Activated CD8-positive, alpha-beta T cell treated with anti-CD3 and anti-CD28 coated beads, Interleukin-2, amount 10 ng/mL, durations not matched to agents 7 days and 5 days (primary cell): ENCODE measurements around the gene SPATA33. TPM values are rescaled to one million over a fixed set of nuclear protein-coding genes. Genes with fewer than 3 reads are reported as not detected.
"Not testable (repeated sequence)": the region's sequence is repeated elsewhere in the genome, so short reads cannot be mapped to it uniquely, and the experiment has no call there.

Experiments
- ATAC-seq: fragments of 150-1000 bp; cut with Tn5 transposase; one replicate; pipeline ENCODE4 v1.10.0; 2021; ENCODE audit warnings: moderate library complexity
- CTCF ChIA-PET: fragments of 350-600 bp; sonication (Branson Sonifier 250); formaldehyde crosslinking; loops from one replicate; lab custom pipeline; 2021; ENCODE audit warnings: antibody characterized with exemption; lab: Charles Lee
- POLR2A ChIA-PET: fragments of 350-600 bp; sonication (Branson Sonifier 250); formaldehyde crosslinking; loops from one replicate; lab custom pipeline; 2021; ENCODE audit warnings: antibody characterized with exemption; lab: Charles Lee
- DNase-seq: peaks from one replicate; pipeline ENCODE4 v3.0.0-alpha.2; 2020
- H3K27ac Mint-ChIP-seq: one replicate; pipeline ENCODE4 v1.8.0; 2021; ENCODE audit warnings: mild to moderate bottlenecking, mixed read lengths
- H3K27me3 Mint-ChIP-seq: one replicate; pipeline ENCODE4 v1.8.0; 2021; ENCODE audit warnings: low read depth, mixed read lengths
- H3K36me3 Mint-ChIP-seq: one replicate; pipeline ENCODE4 v1.8.0; 2021; ENCODE audit warnings: low read depth, mixed read lengths
- H3K4me1 Mint-ChIP-seq: one replicate; pipeline ENCODE4 v1.8.0; 2021; ENCODE audit warnings: low read depth, mixed read lengths
- H3K4me3 Mint-ChIP-seq: one replicate; pipeline ENCODE4 v1.8.0; 2021; ENCODE audit warnings: mild to moderate bottlenecking, mixed read lengths
- H3K9me3 Mint-ChIP-seq: one replicate; pipeline ENCODE4 v1.8.0; 2022; ENCODE audit warnings: mixed read lengths; ENCODE audit not compliant: insufficient read depth
- total RNA-seq, 2 experiments: library from RNA; stranded (reverse); gene quantifications; one replicate each; pipeline ENCODE4 v1.2.3, GENCODE V29; 2021

The SPATA33 gene
- total RNA-seq, 2 experiments from 2014 or later = 13.2 to 16.1 TPM

- Mint-ChIP-seq H3K27me3 (no peaks in the 10 kb centered on the region), H3K4me1 (peaks cover 12% of the 10 kb centered on the region), H3K9me3 (no peaks in the 10 kb centered on the region), H3K27ac (no peak overlapping the region), H3K36me3 (peaks cover 3% of the 10 kb centered on the region), H3K4me3 (no peak overlapping the region)
- CTCF ChIA-PET = interaction anchor here (1.4 kb wide), 1 partner anchor 30 kb away, joined by 5 read pairs; no protein-coding TSS in a partner anchor
- no peak for ATAC-seq
- DNase-seq = no peak
- POLR2A ChIA-PET = interaction anchor here (1.9 kb wide), 1 partner anchor 11 kb away, joined by 7 read pairs; the partner anchor contains the start of genes CHMP1A and SPATA33
These were observed 12.1 kb downstream of the SPATA33 start for GRCh38 chr16:89669755-89670154.

GRCh38 chr16:89670496-89671431 is 13.1 kb downstream of the SPATA33 start:
- DNase-seq (no peak), ATAC-seq (no peak)
- H3K27me3 Mint-ChIP-seq = no peaks in the 10 kb centered on the region
- H3K27ac Mint-ChIP-seq = no peak overlapping the region
- H3K9me3 Mint-ChIP-seq = no peaks in the 10 kb centered on the region
- CTCF ChIA-PET = interaction anchor here (0.7 to 1.4 kb wide), 2 partner anchors 29 to 692 kb away, joined by 4 to 5 read pairs; no protein-coding TSS in a partner anchor
- peaks cover 4% of the 10 kb centered on the region for H3K36me3 Mint-ChIP-seq
- POLR2A ChIA-PET = interaction anchor here (0.6 to 1.9 kb wide), 2 partner anchors 12 to 33 kb away, joined by 3 to 7 read pairs; partner anchors contain the start of genes CHMP1A and SPATA33
- peaks cover 12% of the 10 kb centered on the region for H3K4me1 Mint-ChIP-seq
- no peak overlapping the region for H3K4me3 Mint-ChIP-seq

GRCh38 chr16:89671565-89671964 is 13.9 kb downstream of the SPATA33 start:
- not testable (repeated sequence) for DNase-seq, H3K36me3 Mint-ChIP-seq, H3K27ac Mint-ChIP-seq, H3K4me3 Mint-ChIP-seq, H3K27me3 Mint-ChIP-seq, H3K9me3 Mint-ChIP-seq, ATAC-seq
- POLR2A ChIA-PET = interaction anchor here (0.6 to 1.9 kb wide), 2 partner anchors 13 to 34 kb away, joined by 3 to 7 read pairs; partner anchors contain the start of genes CHMP1A and SPATA33
- H3K4me1 Mint-ChIP-seq = peaks cover 12% of the 10 kb centered on the region
- CTCF ChIA-PET = interaction anchor here (0.7 kb wide), 1 partner anchor 692 kb away, joined by 4 read pairs; no protein-coding TSS in a partner anchor

- POLR2A ChIA-PET = no interaction called here
- Mint-ChIP-seq H3K27ac (no peak overlapping the region), H3K4me1 (peaks cover 12% of the 10 kb centered on the region), H3K27me3 (no peaks in the 10 kb centered on the region), H3K9me3 (no peaks in the 10 kb centered on the region), H3K4me3 (no peak overlapping the region), H3K36me3 (peaks cover 4% of the 10 kb centered on the region)
- DNase-seq (no peak), ATAC-seq (no peak)
- CTCF ChIA-PET = no interaction called here
These were observed 14.7 kb downstream of the SPATA33 start for GRCh38 chr16:89672177-89672941.

GRCh38 chr16:89678258-89678657 is 20.6 kb downstream of the SPATA33 start:
- no peak overlapping the region for H3K27ac Mint-ChIP-seq
- H3K9me3 Mint-ChIP-seq = peaks cover 3% of the 10 kb centered on the region
- ATAC-seq = no peak
- no peak overlapping the region for H3K4me3 Mint-ChIP-seq
- peaks cover 14% of the 10 kb centered on the region for H3K36me3 Mint-ChIP-seq
- H3K27me3 Mint-ChIP-seq = no peaks in the 10 kb centered on the region
- POLR2A ChIA-PET = no interaction called here
- no peak for DNase-seq
- CTCF ChIA-PET = no interaction called here
- H3K4me1 Mint-ChIP-seq = no peaks in the 10 kb centered on the region

GRCh38 chr16:89685916-89686315 is 28.3 kb downstream of the SPATA33 start:
- no peaks in the 10 kb centered on the region for H3K9me3 Mint-ChIP-seq
- ATAC-seq (no peak), DNase-seq (no peak)
- H3K36me3 Mint-ChIP-seq = peaks cover 45% of the 10 kb centered on the region
- H3K4me3 Mint-ChIP-seq = peak overlapping the region; percentile 91
- H3K27me3 Mint-ChIP-seq = no peaks in the 10 kb centered on the region
- peaks cover 20% of the 10 kb centered on the region for H3K4me1 Mint-ChIP-seq
- H3K27ac Mint-ChIP-seq = no peak overlapping the region
- POLR2A ChIA-PET = interaction anchor here (0.6 to 1.0 kb wide), 4 partner anchors 27 to 202 kb away, joined by 3 to 4 read pairs (median 3); partner anchors contain the start of gene CHMP1A
- CTCF ChIA-PET = interaction anchor here (0.7 to 2.4 kb wide), 4 partner anchors 14 to 188 kb away, joined by 3 to 27 read pairs (median 4); partner anchors contain the start of genes CHMP1A, SPATA2L, SPATA33 and TCF25

- H3K36me3 Mint-ChIP-seq = peaks cover 45% of the 10 kb centered on the region
- peak within 1 kb of the TSS; percentile 91 for H3K4me3 Mint-ChIP-seq
- H3K4me1 Mint-ChIP-seq = peaks cover 20% of the 10 kb centered on the region
- no peaks in the 10 kb centered on the region for H3K27me3 Mint-ChIP-seq
- ChIA-PET POLR2A (interaction anchor here (0.5 to 1.4 kb wide), 8 partner anchors 9 to 1142 kb away, joined by 3 to 4 read pairs (median 3); partner anchors contain the start of gene CHMP1A), CTCF (interaction anchor here (0.7 to 2.4 kb wide), 5 partner anchors 13 to 187 kb away, joined by 3 to 27 read pairs (median 3); partner anchors contain the start of genes CHMP1A, SPATA2L, SPATA33 and TCF25)
- H3K9me3 Mint-ChIP-seq = no peaks in the 10 kb centered on the region
- ATAC-seq (peak; percentile 90), DNase-seq (peak; percentile 91)
- peak within 1 kb of the TSS; percentile 93 for H3K27ac Mint-ChIP-seq
These were observed 29.0 kb downstream of the SPATA33 start, which contains the start of gene CDK10 for GRCh38 chr16:89686520-89687091. Gene CDK10, plus strand, starts transcription at chr16:89686689. Its CDS starts 22 bp downstream, at chr16:89686711.

GRCh38 chr16:89687092-89687940 is 29.7 kb downstream of the SPATA33 start:
- ATAC-seq (peak; percentile 43), DNase-seq (peak; percentile 42)
- ChIA-PET POLR2A (interaction anchor here (0.5 to 1.4 kb wide), 6 partner anchors 8 to 1142 kb away, joined by 3 to 4 read pairs (median 3); partner anchors contain the start of gene CHMP1A), CTCF (interaction anchor here (0.7 to 2.8 kb wide), 5 partner anchors 12 to 186 kb away, joined by 3 to 27 read pairs (median 4); partner anchors contain the start of genes CHMP1A, SPATA33 and TCF25)
- Mint-ChIP-seq H3K4me3 (peak overlapping the region; percentile 91), H3K4me1 (peaks cover 20% of the 10 kb centered on the region), H3K27ac (peak overlapping the region; percentile 86), H3K27me3 (no peaks in the 10 kb centered on the region), H3K9me3 (no peaks in the 10 kb centered on the region), H3K36me3 (peaks cover 46% of the 10 kb centered on the region)

- Mint-ChIP-seq H3K9me3 (no peaks in the 10 kb centered on the region), H3K27me3 (no peaks in the 10 kb centered on the region), H3K36me3 (peaks cover 44% of the 10 kb centered on the region), H3K4me3 (peak overlapping the region; percentile 91), H3K27ac (peak overlapping the region; percentile 11), H3K4me1 (peaks cover 20% of the 10 kb centered on the region)
- ChIA-PET CTCF (interaction anchor here (2.8 kb wide), 1 partner anchor 11 kb away, joined by 25 read pairs; no protein-coding TSS in a partner anchor), POLR2A (no interaction called here)
- no peak for DNase-seq
- no peak for ATAC-seq
These were observed 30.8 kb downstream of the SPATA33 start for GRCh38 chr16:89688395-89688794.

GRCh38 chr16:89689142-89689541 is 31.5 kb downstream of the SPATA33 start:
- Mint-ChIP-seq H3K9me3 (no peaks in the 10 kb centered on the region), H3K27ac (no peak overlapping the region), H3K27me3 (no peaks in the 10 kb centered on the region), H3K4me1 (peaks cover 20% of the 10 kb centered on the region), H3K4me3 (no peak overlapping the region), H3K36me3 (peaks cover 46% of the 10 kb centered on the region)
- ChIA-PET POLR2A (no interaction called here), CTCF (interaction anchor here (2.8 kb wide), 1 partner anchor 10 kb away, joined by 25 read pairs; no protein-coding TSS in a partner anchor)
- ATAC-seq (no peak), DNase-seq (no peak)
